Neural cell (in vitro differentiated cells): Measurements from ENCODE around the gene MED13.

Experiments used
- CTCF ChIP-seq: fragments of 450-650 bp; IDR thresholded peaks from 2 replicates; pipeline ENCODE4 v1.5.1; 2014; ENCODE audit warnings: antibody characterized with exemption, mild to moderate bottlenecking, moderate library complexity; ENCODE audit not compliant: poor library complexity, severe bottlenecking
- EP300 ChIP-seq: fragments of 450-650 bp; conservative IDR thresholded peaks from 2 replicates; pipeline ENCODE4 v1.6.1; 2014; ENCODE audit warnings: antibody characterized with exemption, mild to moderate bottlenecking, moderate library complexity; ENCODE audit not compliant: poor library complexity, severe bottlenecking
- EZH2 ChIP-seq: fragments of 200-600, 300-800 bp; shearing (Covaris generic), sonication (generic); IDR thresholded peaks from 2 replicates; pipeline ENCODE4 v1.6.1; 2014; ENCODE audit warnings: antibody characterized with exemption, low read length, borderline replicate concordance, mild to moderate bottlenecking; ENCODE audit not compliant: insufficient read depth, poor library complexity, severe bottlenecking
- MXI1 ChIP-seq: fragments of 450-650 bp; conservative IDR thresholded peaks from 2 replicates; pipeline ENCODE4 v1.6.1; 2014; ENCODE audit warnings: antibody characterized with exemption, mild to moderate bottlenecking; ENCODE audit not compliant: poor library complexity, severe bottlenecking
- POLR2AphosphoS5 ChIP-seq: IDR thresholded peaks from 2 replicates; pipeline ENCODE4 v1.6.1; 2012
- RAD21 ChIP-seq: fragments of 450-650 bp; conservative IDR thresholded peaks from 2 replicates; pipeline ENCODE4 v1.6.1; 2014; ENCODE audit warnings: antibody characterized with exemption, mild to moderate bottlenecking, moderate library complexity
- REST ChIP-seq: IDR thresholded peaks from 2 replicates; pipeline ENCODE4 v1.6.1; 2012; ENCODE audit warnings: borderline replicate concordance
- SMC3 ChIP-seq: fragments of 450-650 bp; conservative IDR thresholded peaks from 2 replicates; pipeline ENCODE4 v1.6.1; 2014; ENCODE audit warnings: antibody characterized with exemption, mild to moderate bottlenecking, moderate library complexity; ENCODE audit not compliant: poor library complexity
- TAF1 ChIP-seq: IDR thresholded peaks from 2 replicates; pipeline ENCODE4 v1.6.1; 2012; ENCODE audit warnings: low read depth

GRCh38 chr17:62090868-62091267 lies 25.8 kb upstream of the MED13 start:
- TF ChIP-seq RAD21 = no peak
- TF ChIP-seq CTCF = no peak
- TF ChIP-seq POLR2AphosphoS5 = no peak
- TF ChIP-seq MXI1 = no peak
- no peak for TF ChIP-seq REST
- no peak for TF ChIP-seq EP300
- TF ChIP-seq EZH2 = no peak
- TF ChIP-seq TAF1 = no peak
- TF ChIP-seq SMC3 = no peak
